NCI-H1930 (cell line): ENCODE data around the gene LZTS3.
"Not testable (repeated sequence)": the region's sequence is repeated elsewhere in the genome, so short reads cannot be mapped to it uniquely, and the experiment has no call there.

Experiments used
- DNase-seq, 2 experiments: peaks; one replicate each; lab custom pipeline; 2025; lab: John Stamatoyannopoulos, UW

The LZTS3 gene

GRCh38 chr20:3167738-3168078, 5.6 kb downstream of the LZTS3 start:
- DNase-seq: no peak

- DNase-seq: no peak
These were observed 6.4 kb downstream of the LZTS3 start for GRCh38 chr20:3166913-3167342.

GRCh38 chr20:3166338-3166912, 6.9 kb downstream of the LZTS3 start:
- no peak for DNase-seq

- DNase-seq: no peak
These were observed 7.6 kb downstream of the LZTS3 start for GRCh38 chr20:3165473-3166337.

GRCh38 chr20:3164763-3165410, 8.5 kb downstream of the LZTS3 start:
- DNase-seq: no peak

GRCh38 chr20:3164043-3164762, 9.1 kb downstream of the LZTS3 start:
- no peak for DNase-seq

- no peak for DNase-seq
These were observed 10.0 kb downstream of the LZTS3 start for GRCh38 chr20:3163099-3164042.

GRCh38 chr20:3162080-3162611, 11.2 kb downstream of the LZTS3 start:
- no peak for DNase-seq

- no peak for DNase-seq
These were observed 11.9 kb downstream of the LZTS3 start for GRCh38 chr20:3161316-3162079.

GRCh38 chr20:3160418-3160817, 12.9 kb downstream of the LZTS3 start:
- DNase-seq: no peak

GRCh38 chr20:3158968-3159431, 14.3 kb downstream of the LZTS3 start:
- DNase-seq: no peak

- DNase-seq: no peak
These were observed 15.5 kb downstream of the LZTS3 start for GRCh38 chr20:3157817-3158216.

GRCh38 chr20:3156811-3157619, 16.3 kb downstream of the LZTS3 start:
- DNase-seq: no peak

GRCh38 chr20:3152057-3152644, 21.2 kb downstream of the LZTS3 start:
- DNase-seq: not testable (repeated sequence)

GRCh38 chr20:3150908-3151307, 22.4 kb downstream of the LZTS3 start:
- no peak for DNase-seq

- DNase-seq: no peak
These were observed 26.5 kb downstream of the LZTS3 start for GRCh38 chr20:3146732-3147341.

- DNase-seq: no peak
These were observed 31.6 kb downstream of the LZTS3 start for GRCh38 chr20:3141757-3142156.

- no peak for DNase-seq
These were observed 35.9 kb downstream of the LZTS3 start for GRCh38 chr20:3137492-3137891.
